ENCODE measurements around the gene NOL12.

DNA sequence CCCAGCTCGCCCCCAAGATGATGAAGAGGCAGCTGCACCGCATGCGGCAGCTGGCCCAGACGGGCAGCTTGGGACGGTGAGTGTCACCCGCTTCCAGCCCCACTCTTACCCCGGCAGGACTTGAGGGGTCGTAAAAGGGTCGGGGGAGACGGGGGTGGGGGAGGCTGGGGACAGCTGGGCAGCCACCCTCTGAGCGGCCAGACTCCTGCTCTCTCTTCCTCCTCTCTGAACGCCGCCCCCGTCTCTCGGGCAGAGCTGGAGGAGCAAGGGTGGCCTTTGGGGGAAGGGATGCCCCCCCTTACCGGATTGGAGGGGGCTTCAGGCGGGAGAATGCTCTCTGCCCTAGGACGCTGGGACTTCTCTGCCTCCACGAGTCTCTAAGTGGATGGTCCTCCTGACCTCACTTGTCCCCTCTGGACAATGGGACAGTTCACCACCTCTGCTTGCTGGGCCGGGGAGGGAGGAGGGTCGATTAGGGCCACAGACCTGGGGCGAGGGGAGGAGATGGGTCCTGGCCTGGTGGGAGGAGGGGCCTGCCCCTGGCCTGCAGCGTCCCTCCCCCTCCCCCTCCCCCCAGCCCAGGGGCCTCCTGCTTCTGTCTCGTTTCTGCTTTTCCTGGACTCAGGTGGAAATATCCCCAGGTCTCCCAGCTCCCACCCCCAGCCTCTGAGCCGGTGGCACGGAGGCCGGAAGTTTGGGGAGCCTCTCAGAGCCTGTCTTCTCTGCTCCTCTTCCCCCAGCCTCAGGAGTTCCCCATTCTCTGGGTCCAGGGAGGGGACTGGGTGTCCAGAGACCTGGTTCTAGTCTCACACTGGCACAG is 46.2 kb upstream of the NOL12 start:
- TF ChIP-seq, protein P1, sequence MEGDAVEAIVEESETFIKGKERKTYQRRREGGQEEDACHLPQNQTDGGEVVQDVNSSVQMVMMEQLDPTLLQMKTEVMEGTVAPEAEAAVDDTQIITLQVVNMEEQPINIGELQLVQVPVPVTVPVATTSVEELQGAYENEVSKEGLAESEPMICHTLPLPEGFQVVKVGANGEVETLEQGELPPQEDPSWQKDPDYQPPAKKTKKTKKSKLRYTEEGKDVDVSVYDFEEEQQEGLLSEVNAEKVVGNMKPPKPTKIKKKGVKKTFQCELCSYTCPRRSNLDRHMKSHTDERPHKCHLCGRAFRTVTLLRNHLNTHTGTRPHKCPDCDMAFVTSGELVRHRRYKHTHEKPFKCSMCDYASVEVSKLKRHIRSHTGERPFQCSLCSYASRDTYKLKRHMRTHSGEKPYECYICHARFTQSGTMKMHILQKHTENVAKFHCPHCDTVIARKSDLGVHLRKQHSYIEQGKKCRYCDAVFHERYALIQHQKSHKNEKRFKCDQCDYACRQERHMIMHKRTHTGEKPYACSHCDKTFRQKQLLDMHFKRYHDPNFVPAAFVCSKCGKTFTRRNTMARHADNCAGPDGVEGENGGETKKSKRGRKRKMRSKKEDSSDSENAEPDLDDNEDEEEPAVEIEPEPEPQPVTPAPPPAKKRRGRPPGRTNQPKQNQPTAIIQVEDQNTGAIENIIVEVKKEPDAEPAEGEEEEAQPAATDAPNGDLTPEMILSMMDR (IDR thresholded peaks at IDR 0.05; ENCODE audit: low read depth, low read length, poor library complexity, severe bottlenecking) = no peak
- no peak for TF ChIP-seq EZH2phosphoT487 (IDR thresholded peaks at IDR 0.05; ENCODE audit: borderline replicate concordance, low read length)
